Uterus (tissue), 4 donors: ENCODE data around the gene PLB1. TPM values are rescaled to one million over a fixed set of nuclear protein-coding genes. Genes with fewer than 3 reads are reported as not detected.

Experiments
- DNase-seq, 2 donors: peaks; one replicate each; pipeline ENCODE4 v3.0.0-alpha.2; 2019 to 2020
- H3K27ac ChIP-seq, 2 donors: fragments of 200-600 bp; sonication (generic); 1 replicate in 1 of 2; 2 replicates in 1 of 2; pipeline ENCODE4 v1.5.1; 2016 to 2018
- H3K27me3 ChIP-seq, 2 donors: fragments of 200-600 bp; sonication (generic); one replicate each; pipeline ENCODE4 v1.5.1; 2018 to 2019; ENCODE audit warnings: control low read depth in 1 of 2
- H3K36me3 ChIP-seq, 2 donors: fragments of 200-600 bp; sonication (generic); one replicate each; pipeline ENCODE4 v1.5.1; 2019; ENCODE audit warnings: control low read depth in 1 of 2
- H3K4me1 ChIP-seq, 2 donors: fragments of 200-600 bp; sonication (generic); one replicate each; pipeline ENCODE4 v1.5.1; 2018 to 2019; ENCODE audit warnings: control low read depth in 1 of 2
- H3K4me3 ChIP-seq, 2 donors: fragments of 200-600 bp; sonication (generic); 1 replicate in 1 of 2; 2 replicates in 1 of 2; pipeline ENCODE4 v1.5.1; 2018 to 2019; ENCODE audit warnings: mild to moderate bottlenecking in 1 of 2
- H3K9me3 ChIP-seq, 2 donors: fragments of 200-600 bp; sonication (generic); one replicate each; pipeline ENCODE4 v1.5.1; 2019; ENCODE audit warnings: control low read depth in 1 of 2
- CTCF ChIP-seq, 4 experiments: fragments of 200-600 bp in 2 of 4; fragments of 450-650 bp in 2 of 4; sonication (generic) in 2 of 4; IDR thresholded peaks; one replicate each; pipeline ENCODE4 v1.5.1; 2016 to 2019; ENCODE audit warnings: antibody characterized with exemption in 4 of 4, mild to moderate bottlenecking in 2 of 4, moderate library complexity in 1 of 4
- POLR2A ChIP-seq, 2 donors: fragments of 450-650 bp; IDR thresholded peaks; one replicate each; pipeline ENCODE4 v1.6.1; 2016; ENCODE audit warnings: antibody characterized with exemption in 2 of 2, mild to moderate bottlenecking in 1 of 2, moderate library complexity in 1 of 2
- intact Hi-C: fragments of 100-400 bp; cut with DNase I; formaldehyde crosslinking; loops from one replicate; pipeline ENCODE4 v1.15.1; 2023; ENCODE audit warnings: low total_unique reads
- total RNA-seq, 4 donors: library from RNA; depleted of rRNA in 3 of 4; stranded (reverse); fragments of >200 nt in 3 of 4; gene quantifications; one replicate each; pipeline versions ENCODE4 v1.1.0 to v1.2.4, GENCODE V29; 2014 to 2023
- donor health status: DM: yes; HTN: yes; CAD: no.

PLB1 gene
- total RNA-seq, 4 donors from 2014 or later: 2.9 to 12.4 (median 5.2) TPM

- Histone ChIP-seq H3K27ac (peak overlapping the region; percentile 90 to 98), H3K4me1 (peaks cover 18% of the 10 kb centered on the region in 2 donors), H3K36me3 (no peaks in the 10 kb centered on the region), H3K4me3 (no peak overlapping the region), H3K9me3 (no peaks in the 10 kb centered on the region), H3K27me3 (no peaks in the 10 kb centered on the region)
- DNase-seq: peak in 1 of 2 donors; percentile 15
- intact Hi-C loops: no loop called here
- no peak for TF ChIP-seq CTCF (IDR thresholded peaks at IDR 0.05)
- TF ChIP-seq POLR2A (IDR thresholded peaks at IDR 0.05): no peak
These were observed 136.9 kb downstream of the PLB1 start for GRCh38 chr2:28632791-28633190.

- intact Hi-C loops: no loop called here
- DNase-seq: no peak
- Histone ChIP-seq H3K27me3 (no peaks in the 10 kb centered on the region), H3K4me1 (peaks cover 20% of the 10 kb centered on the region in 2 donors), H3K27ac (peak overlapping the region; percentile 90 to 98), H3K4me3 (no peak overlapping the region), H3K9me3 (no peaks in the 10 kb centered on the region), H3K36me3 (no peaks in the 10 kb centered on the region)
- TF ChIP-seq POLR2A (IDR thresholded peaks at IDR 0.05): no peak
- TF ChIP-seq CTCF (IDR thresholded peaks at IDR 0.05): no peak
These were observed 137.3 kb downstream of the PLB1 start for GRCh38 chr2:28633204-28633603.

- no peaks in the 10 kb centered on the region for H3K9me3 ChIP-seq
- H3K4me1 ChIP-seq: peaks cover 21 to 22% of the 10 kb centered on the region in 2 donors
- intact Hi-C loops: no loop called here
- no peaks in the 10 kb centered on the region for H3K27me3 ChIP-seq
- TF ChIP-seq POLR2A (IDR thresholded peaks at IDR 0.05) (no peak), CTCF (IDR thresholded peaks at IDR 0.05) (no peak)
- peak; percentile 63 to 85 for DNase-seq
- H3K36me3 ChIP-seq: no peaks in the 10 kb centered on the region
- peak overlapping the region; percentile 90 to 98 for H3K27ac ChIP-seq
- no peak overlapping the region for H3K4me3 ChIP-seq
These were observed 137.9 kb downstream of the PLB1 start for GRCh38 chr2:28633746-28634145.

GRCh38 chr2:28635191-28635611 lies 139.3 kb downstream of the PLB1 start:
- H3K4me1 ChIP-seq: peaks cover 21 to 22% of the 10 kb centered on the region in 2 donors
- H3K9me3 ChIP-seq: no peaks in the 10 kb centered on the region
- DNase-seq: peak in 1 of 2 donors; percentile 85
- H3K27ac ChIP-seq: peak overlapping the region; percentile 90 to 98
- no peak overlapping the region for H3K4me3 ChIP-seq
- peak in 1 of 4 experiments; percentile 3 for TF ChIP-seq CTCF (IDR thresholded peaks at IDR 0.05)
- TF ChIP-seq POLR2A (IDR thresholded peaks at IDR 0.05): peak in 1 of 2 donors; percentile 22
- H3K27me3 ChIP-seq: no peaks in the 10 kb centered on the region
- intact Hi-C loops: no loop called here
- no peaks in the 10 kb centered on the region for H3K36me3 ChIP-seq

- intact Hi-C loops: no loop called here
- DNase-seq: peak in 1 of 2 donors; percentile 10
- no peaks in the 10 kb centered on the region for H3K27me3 ChIP-seq
- no peaks in the 10 kb centered on the region for H3K36me3 ChIP-seq
- peak overlapping the region; percentile 90 to 98 for H3K27ac ChIP-seq
- H3K4me3 ChIP-seq: no peak overlapping the region
- peaks cover 21 to 22% of the 10 kb centered on the region in 2 donors for H3K4me1 ChIP-seq
- TF ChIP-seq CTCF (IDR thresholded peaks at IDR 0.05) (no peak), POLR2A (IDR thresholded peaks at IDR 0.05) (no peak)
- no peaks in the 10 kb centered on the region for H3K9me3 ChIP-seq
These were observed 140.6 kb downstream of the PLB1 start for GRCh38 chr2:28636491-28636890.
